IPS DF 4.7 (cell line): ENCODE data around the gene INPP5F.

Experiments
- DNase-seq: peaks from one replicate; pipeline ENCODE4 v3.0.0-alpha.2; 2013; ENCODE audit warnings: low spot score; ENCODE audit errors: extremely low read depth

Gene INPP5F, protein sequence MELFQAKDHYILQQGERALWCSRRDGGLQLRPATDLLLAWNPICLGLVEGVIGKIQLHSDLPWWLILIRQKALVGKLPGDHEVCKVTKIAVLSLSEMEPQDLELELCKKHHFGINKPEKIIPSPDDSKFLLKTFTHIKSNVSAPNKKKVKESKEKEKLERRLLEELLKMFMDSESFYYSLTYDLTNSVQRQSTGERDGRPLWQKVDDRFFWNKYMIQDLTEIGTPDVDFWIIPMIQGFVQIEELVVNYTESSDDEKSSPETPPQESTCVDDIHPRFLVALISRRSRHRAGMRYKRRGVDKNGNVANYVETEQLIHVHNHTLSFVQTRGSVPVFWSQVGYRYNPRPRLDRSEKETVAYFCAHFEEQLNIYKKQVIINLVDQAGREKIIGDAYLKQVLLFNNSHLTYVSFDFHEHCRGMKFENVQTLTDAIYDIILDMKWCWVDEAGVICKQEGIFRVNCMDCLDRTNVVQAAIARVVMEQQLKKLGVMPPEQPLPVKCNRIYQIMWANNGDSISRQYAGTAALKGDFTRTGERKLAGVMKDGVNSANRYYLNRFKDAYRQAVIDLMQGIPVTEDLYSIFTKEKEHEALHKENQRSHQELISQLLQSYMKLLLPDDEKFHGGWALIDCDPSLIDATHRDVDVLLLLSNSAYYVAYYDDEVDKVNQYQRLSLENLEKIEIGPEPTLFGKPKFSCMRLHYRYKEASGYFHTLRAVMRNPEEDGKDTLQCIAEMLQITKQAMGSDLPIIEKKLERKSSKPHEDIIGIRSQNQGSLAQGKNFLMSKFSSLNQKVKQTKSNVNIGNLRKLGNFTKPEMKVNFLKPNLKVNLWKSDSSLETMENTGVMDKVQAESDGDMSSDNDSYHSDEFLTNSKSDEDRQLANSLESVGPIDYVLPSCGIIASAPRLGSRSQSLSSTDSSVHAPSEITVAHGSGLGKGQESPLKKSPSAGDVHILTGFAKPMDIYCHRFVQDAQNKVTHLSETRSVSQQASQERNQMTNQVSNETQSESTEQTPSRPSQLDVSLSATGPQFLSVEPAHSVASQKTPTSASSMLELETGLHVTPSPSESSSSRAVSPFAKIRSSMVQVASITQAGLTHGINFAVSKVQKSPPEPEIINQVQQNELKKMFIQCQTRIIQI

DNA sequence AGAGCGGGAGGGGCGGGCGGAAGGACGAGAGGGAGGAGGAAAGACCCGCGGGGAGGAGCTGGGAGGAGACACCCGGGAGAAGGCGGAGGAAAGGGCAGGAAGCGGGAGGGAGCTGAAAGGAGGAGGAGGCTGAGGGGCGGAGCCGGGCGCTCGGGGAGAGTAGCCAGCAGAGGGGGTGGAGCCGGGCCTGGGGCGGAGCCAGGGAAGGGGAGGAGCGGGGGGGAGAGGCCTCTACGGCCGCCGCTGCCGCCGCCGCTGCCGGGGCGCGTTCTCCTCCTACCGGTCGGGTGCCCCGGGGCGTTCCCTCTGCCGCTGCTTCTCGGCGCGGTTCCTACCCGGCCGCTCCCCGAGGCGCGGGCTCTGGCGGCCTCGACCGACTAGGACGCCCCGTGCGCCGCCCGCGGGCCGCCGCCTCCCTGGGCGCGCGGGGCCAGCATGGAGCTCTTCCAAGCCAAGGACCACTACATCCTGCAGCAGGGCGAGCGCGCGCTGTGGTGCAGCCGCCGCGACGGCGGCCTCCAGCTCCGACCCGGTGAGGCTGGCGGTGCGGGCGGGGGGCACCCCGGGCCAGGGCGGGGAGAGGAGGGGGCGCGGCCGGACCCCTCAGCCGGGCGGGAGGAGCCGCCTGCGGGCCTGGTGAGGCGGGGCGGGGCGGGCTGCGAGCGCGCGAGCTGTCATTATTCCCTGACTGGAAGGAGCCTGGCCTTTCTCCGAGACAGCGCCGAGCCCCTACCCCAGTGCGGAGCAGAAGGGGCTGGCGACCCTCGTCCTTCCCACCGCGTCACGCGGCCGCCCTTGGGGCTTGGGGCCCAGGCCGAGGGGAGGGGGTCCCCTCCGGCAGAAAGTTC lies at the start of gene INPP5F:
TSS of gene INPP5F (plus strand) at position 223 of the 848 bp plus-strand sequence. CDS start at position 436, 213 bp downstream.
- DNase-seq, result peak; percentile 72

DNA sequence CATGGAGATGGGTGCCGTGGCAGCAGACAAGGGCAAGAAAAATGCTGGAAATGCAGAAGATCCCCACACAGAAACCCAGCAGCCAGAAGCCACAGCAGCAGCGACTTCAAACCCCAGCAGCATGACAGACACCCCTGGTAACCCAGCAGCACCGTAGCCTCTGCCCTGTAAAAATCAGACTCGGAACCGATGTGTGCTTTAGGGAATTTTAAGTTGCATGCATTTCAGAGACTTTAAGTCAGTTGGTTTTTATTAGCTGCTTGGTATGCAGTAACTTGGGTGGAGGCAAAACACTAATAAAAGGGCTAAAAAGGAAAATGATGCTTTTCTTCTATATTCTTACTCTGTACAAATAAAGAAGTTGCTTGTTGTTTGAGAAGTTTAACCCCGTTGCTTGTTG lies 48.7 kb upstream of the INPP5F start:
- DNase-seq, result no peak

DNA sequence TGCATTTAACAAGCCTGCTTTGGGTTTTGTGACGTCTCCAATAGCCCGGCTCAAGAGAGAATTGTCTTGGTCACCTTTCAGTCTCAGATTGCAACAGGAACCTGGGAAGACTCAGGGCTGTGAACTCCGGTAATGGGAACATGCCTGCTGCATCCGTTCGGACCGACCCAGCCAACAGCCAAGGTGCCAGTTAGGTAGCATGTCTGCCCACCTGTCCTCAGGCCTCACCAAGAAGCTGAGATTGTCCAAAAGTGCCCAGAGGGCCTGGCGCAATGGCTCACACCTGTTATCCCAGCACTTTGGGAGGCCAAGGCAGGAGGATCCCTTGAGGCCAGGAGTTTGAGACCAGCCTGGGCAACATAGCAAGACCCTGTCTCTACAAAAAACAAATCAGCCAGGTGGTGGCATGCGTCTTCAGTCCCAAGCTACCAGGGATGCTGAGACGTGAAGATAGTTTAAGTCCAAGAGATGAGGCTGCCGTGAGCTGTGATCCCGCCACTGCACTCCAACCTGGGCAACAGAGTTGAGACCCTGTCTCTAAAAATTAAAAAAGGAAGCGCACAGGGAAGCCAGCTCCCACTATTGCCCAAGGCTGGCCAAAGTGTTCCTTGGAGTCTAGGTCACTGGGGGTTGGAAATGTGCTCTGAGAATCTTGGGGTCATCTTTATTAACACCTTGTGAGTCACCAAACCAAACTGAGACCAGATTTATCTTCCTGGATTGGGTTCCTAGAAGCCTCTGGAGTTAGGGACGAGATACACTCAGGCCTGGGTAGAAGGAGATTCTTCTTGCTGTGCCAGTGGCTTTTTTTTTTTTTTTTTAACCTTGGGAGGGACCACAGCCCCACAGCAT lies 47.7 kb upstream of the INPP5F start:
- DNase-seq, result no peak

DNA sequence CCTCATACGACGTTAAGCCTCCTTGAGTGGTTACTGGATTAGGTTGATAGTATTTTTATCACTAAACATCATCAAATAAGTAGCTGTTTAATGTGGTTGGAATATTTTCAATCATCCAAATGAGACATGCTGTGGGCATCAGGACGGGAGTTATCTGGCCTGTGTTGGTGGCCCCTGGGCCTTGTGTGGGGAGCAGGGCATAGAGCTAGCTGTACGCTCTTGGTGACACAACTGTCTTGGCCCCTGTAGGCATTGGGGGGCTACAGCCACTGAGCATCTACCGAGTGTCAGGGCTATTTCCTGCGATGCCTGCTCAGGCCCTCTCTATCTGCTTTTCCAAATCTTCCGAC lies 46.4 kb upstream of the INPP5F start:
- DNase-seq, result no peak

DNA sequence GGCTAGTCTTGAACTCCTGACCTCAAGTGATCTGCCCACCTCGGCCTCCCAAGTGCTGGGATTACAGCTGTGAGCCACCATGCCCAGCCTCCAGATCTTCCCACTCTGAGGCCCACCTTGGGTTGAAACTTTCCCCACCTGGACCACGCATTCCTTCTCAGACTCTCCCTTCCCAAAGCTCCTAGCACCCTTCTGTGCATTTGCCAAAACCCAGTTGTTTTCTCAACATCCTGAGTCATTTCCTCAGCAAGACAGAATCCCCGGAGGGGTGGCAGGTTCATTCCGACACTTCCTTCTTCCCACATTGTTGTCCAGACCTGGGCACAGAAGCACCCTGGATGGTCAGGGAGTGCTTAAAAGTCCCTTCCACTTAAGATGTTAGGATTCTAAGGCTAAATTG lies 45.8 kb upstream of the INPP5F start:
- no peak for DNase-seq

DNA sequence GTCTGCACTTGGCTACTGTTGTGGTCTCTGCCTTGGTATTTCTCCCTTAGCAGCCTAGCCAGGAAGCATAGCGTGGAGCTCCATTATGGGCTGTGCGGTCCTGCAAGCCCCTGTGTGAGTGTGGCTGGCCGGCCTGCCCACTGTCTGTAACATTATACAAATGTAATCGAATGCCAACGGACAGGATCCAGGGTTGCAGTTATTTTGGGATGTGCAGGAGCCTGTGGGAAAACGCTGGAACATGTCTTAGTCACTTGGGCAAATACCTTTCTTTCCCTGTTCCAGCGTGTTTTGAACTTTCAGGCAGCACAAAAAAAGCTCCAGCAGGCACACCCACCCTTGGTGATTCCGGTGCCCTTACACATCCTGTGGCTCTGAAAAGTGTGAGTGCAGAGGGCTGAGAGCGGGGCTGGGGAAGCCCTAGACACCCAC lies 45.2 kb upstream of the INPP5F start:
- no peak for DNase-seq

DNA sequence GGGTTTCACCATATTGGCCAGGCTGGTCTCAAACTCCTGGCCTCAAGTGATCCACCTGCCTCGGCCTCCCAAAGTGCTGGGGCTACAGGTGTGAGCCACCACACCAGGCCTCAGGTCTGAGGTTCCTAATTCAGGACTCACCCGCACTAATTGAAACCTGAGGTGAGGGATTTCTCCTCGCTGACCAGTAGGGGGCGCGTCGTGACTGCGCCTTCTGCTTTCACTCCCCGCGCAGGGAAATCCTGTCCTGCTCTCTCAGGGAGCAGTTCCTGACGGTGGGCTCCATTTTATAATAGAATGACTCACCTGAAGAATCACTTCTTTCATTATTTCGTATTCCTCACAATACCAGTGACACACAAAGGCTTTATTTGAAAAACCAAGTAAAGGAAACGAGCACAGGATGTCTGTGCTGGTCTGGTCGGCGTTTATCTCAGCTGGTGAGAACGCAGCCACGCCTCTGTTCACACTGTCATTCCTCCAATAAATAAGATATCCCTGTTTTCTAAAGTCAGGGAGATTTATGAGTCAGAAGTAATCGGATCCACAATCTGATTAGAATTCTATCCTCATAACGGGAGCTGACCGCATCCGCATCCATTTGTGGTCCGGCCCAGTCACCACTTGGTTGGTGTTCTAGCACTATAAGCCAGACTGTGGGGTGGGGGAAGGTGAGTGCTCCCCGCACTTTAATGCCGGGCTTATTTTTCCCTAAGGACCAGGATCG lies 39.2 kb upstream of the INPP5F start:
- DNase-seq, result peak; percentile 71

DNA sequence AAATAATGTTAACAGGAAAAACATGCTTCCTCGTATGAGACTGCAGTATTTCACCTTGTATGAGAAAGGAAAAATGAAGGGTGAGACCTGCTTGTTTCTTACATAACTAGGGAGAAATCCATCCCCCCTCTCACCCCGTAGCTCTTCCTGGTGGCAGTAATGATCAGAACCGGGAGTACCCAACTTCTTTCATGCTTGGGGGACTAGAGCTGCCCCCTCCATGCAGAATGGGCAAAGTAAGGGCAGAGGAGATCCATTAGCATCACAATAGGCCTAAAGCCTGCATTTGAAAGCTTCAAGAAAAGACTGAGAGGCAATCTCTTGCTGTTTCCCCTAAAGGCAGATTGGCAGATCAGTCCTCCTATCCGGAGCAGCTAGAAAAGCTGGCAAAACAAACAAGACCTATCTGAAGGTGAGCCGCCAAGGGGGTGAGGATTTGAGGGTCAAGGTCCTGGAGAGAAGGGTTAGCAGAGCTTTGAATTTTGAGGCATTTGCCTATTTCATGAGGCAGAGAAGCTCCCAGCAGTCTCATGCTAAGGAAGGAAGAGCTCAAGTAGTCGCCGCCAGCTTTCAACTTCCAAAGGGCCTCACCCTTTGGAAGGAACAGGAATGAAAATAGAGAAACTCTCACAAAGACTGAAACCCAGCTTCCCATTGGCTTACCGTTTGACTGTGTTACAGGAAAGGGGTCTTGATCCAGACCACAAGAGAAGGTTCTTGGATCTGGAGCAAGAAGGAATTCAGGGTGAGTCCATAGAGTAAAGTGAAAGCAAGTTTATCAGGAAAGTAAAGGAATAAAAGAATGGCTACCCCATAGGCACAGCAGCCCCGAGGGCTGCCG lies 38.4 kb upstream of the INPP5F start:
- peak; percentile 99 for DNase-seq

DNA sequence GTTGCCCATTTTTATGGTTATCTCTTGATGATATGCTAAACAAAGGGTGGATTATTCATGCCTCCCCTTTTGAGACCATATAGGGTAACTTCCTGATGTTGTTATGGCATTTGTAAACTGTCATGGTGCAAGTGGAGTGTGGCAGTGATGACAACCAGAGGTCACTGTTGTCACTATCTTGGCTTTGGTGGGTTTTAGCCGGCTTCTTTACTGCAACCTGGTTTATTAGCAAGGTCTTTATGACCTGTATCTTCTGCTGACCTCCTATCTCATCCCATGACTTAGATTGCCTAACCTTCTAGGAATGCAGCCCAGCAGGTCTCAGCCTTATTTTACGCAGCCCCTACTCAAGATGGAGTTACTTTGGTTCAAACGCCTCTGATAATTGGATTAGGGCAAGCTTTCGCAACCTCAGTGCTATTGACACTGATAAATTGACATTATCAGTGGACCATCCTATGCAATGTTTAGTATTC lies 37.8 kb upstream of the INPP5F start:
- DNase-seq, result no peak

DNA sequence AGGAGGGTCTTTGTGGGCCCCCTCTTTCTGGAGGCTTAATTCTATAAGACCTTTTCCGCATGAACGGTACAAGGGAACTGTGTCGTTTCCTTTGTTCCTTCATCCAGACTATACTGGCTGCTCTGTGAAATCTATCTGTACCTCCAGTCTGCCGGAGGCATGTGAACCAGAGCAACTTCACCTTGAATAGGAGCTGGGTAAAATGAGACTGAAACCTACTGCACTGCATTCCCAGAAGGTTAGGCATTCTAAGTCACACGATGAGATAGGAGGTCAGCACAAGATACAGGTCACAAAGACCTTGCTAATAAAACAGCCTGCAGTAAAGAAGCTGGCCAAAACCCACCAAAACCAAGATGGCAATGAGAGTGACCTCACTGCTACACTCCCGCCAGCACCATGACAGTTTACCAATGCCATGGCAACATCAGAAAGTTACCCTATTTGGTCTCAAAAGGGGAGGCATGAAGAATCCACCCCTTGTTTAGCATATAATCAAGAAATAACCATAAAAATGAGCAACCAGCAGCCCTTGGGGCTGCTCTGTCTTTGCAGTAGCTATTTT lies 36.8 kb upstream of the INPP5F start:
- no peak for DNase-seq

DNA sequence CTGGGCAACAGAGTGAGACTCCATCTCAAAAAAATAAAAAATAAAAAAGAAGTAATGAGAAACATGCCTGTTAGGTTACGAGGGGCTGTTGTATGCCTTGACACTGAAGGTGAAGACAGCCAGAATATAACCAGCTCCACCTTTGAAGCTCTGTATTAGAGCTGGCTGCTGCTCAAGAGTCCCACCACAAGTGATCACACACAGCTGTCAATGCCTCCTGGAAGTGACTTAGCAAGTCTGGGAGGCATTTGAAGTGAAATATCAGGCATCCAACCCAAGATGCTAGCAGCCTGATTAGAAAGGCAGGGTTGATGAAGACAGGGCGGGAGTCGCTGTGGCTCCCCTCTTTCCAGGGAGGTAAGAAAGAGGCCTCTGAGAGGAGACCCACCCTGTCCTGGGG lies 34.1 kb upstream of the INPP5F start:
- DNase-seq, result no peak

DNA sequence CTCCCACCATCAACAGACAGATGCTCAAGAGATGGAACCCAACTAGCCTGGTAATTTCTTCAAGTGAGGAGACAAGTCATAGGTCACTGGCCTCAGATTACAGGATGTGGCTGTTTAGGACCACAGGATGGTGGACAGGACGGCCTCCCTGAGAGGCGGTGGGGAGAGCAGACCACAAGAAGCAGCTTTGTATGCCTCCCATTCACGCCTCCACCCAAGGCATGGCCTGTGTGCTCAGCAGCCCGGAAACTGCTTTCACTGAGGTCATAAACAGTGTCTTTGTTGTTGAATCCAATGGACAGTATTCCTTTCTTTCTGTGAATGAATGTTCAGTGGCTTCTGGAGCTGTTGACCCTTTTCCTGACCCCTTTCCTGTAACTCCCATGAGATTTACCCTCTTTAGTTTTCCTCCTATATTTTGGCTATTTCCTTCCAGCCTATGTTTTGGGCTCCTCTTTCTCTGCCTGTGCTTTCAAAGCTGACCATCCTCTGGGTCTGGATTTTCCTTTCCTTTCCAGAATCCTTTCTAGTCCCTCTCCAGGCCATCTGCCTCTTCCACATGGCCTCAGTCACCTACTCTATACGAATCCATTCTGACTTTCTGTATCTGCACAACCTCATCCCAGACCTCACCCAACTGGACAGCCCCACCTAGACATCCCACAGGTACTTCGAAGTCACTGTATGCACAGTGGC lies 32.4 kb upstream of the INPP5F start:
- DNase-seq, result no peak

DNA sequence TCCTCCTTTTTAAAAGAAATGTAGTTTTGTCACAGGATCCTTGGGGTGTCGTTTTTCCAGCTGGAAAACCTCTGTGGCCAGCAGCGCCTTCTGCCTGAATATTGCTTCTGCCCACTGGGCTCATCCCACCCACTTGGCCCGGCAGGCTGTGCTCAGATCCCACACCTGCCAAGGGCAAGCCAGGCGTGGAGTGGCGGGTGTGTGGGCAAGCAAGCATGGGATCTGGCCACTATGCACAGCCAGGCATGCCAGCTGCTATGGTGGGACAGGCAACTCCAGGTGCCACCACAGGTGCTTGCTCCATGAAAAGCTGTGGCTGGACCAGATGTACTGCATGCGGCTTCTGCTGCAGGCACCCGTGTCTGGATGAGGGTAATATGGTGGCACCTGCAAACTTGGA lies 31.2 kb upstream of the INPP5F start:
- no peak for DNase-seq

DNA sequence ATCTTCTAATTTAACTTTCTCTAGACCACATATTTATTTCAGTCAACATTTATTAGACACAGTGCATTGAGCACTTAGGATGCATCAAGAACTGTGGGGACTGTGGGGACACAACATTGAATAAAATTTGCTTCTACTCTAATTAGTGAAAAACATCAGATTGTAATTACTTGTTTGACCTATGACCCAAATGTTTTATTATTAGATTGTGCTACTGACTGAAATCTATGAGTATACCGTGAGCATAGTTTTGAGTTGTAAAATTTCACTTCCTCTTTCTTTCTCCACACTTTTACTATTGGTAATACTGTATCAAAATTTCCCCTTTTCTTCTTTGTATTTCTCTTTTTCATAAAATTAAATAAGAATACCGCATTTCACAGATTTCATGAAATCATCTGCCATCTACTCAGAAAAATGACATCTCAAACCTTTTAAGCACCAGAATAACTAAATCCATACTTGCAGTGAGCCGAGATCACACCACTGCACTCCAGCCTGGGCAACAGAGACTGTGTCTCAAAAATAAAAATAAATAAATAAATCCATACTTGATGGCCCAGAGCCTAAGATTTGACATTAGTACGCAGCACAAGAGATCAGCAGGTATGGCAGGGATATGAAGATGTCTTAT lies 25.4 kb upstream of the INPP5F start:
- DNase-seq, result no peak

DNA sequence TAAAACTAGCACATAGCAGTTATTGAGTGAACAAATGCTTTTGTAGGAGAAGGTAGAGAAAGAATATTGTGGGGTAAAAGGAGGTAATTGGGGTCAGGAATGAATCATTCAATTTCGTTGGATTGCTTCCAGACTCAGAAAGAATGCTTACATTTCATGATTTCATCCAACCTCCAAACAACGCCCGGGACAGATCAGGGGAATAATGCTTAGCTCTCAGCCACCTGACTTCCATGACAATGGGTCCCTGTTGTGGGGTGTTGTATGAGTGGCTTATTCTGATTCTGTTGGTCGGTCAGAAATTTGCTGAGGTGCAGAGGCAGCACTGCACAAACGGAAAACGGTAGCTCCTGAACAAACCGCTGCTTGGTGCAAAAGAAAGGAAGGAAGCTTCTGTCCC lies 24.0 kb upstream of the INPP5F start:
- no peak for DNase-seq

DNA sequence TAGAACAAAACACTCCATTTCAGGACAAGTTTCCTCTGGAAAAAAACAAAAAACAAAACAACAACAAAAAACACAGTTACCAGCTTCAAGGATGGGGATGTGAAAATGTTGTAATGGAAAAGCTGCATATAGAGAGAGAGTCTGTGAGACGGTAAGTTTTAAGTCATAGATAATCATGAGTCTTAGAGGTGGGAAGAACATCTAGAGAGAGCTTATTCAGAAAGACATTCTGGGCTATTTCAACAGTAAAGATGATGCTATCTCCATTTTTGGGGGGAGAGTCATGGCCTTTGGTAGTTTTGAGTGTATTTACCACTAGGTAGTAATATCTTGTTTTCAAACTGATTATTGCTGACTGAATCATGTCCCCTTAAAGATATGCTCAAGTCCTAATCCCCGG lies 23.3 kb upstream of the INPP5F start:
- DNase-seq, result no peak

DNA sequence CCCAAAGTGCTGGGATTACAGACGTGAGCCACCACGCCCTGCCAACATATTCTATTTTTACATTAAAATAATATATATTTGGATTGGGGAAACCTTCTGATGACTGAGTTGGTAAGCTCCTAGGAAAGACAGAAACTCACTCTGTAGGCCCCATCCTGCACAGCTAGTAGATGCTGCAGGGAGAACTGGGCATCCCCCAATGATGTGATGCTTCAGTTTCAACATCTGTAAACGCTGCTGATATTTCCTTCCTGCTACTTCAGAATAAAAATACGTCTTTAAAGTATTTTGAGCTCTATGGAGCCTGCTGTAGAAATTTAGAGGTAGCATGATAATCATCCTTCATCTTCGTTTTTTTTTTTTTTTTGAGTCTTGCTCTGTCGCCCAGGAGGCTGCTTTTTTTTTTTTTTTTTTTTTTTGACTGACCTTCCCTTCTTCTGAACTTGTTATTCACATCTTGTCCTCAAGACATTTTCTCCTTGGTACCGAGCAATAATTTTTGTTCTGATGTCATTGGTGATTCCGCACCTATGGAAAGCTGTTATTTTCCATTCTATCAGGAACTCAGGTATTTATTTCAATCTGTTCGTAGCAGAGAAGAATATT lies 21.8 kb upstream of the INPP5F start:
- DNase-seq, result no peak
